B cell (primary cell): ENCODE measurements around the gene SPATA6L. TPM values are rescaled to one million over a fixed set of nuclear protein-coding genes. Genes with fewer than 3 reads are reported as not detected.
"Not testable (repeated sequence)": the region's sequence is repeated elsewhere in the genome, so short reads cannot be mapped to it uniquely, and the experiment has no call there.

Source experiments
- ATAC-seq: fragments of 200-7000 bp; cut with Tn5 transposase; one replicate; pipeline ENCODE4 v1.10.0; 2021; ENCODE audit warnings: low read depth, mild to moderate bottlenecking, moderate number of reproducible peaks, moderate library complexity
- CTCF ChIA-PET: fragments of 350-600 bp; sonication (Branson Sonifier 250); formaldehyde crosslinking; loops from one replicate; lab custom pipeline; 2021; ENCODE audit warnings: antibody characterized with exemption, inconsistent platforms; lab: Charles Lee
- POLR2A ChIA-PET: fragments of 350-600 bp; sonication (Branson Sonifier 250); formaldehyde crosslinking; loops from one replicate; lab custom pipeline; 2021; ENCODE audit warnings: antibody characterized with exemption; lab: Charles Lee
- DNase-seq: peaks from one replicate; pipeline ENCODE4 v3.0.0; 2013
- H2AFZ ChIP-seq: 2 replicates; pipeline ENCODE4 v1.6.1; 2012; ENCODE audit warnings: mild to moderate bottlenecking, low read depth, low read length; ENCODE audit not compliant: insufficient read depth, poor library complexity, severe bottlenecking
- H3K27ac ChIP-seq, 2 donors: 1 replicate in 1 of 2; 2 replicates in 1 of 2; pipeline ENCODE4 v1.5.1; 2012 to 2013; ENCODE audit warnings: low read length in 2 of 2, mild to moderate bottlenecking in 2 of 2, moderate library complexity in 1 of 2
- H3K27me3 ChIP-seq, 4 experiments: fragments of 200-600 bp in 1 of 4; sonication (generic) in 1 of 4; replicated peaks in 1 of 4; 1 replicate in 2 of 4; 2 replicates in 2 of 4; pipeline versions ENCODE4 v1.6.1 to v1.7.0; 2013 to 2016; ENCODE audit warnings: low read length in 3 of 4, mild to moderate bottlenecking in 2 of 4, mixed read lengths in 1 of 4, moderate library complexity in 1 of 4; ENCODE audit not compliant: insufficient read depth in 4 of 4, control insufficient read depth in 3 of 4; ENCODE audit errors: control extremely low read depth in 1 of 4
- H3K36me3 ChIP-seq, 2 experiments: replicated peaks in 1 of 2; 1 replicate in 1 of 2; 2 replicates in 1 of 2; pipeline versions ENCODE4 v1.6.1 to v1.7.1; 2013; ENCODE audit warnings: low read length in 1 of 2; ENCODE audit not compliant: insufficient read depth in 2 of 2, control insufficient read depth in 1 of 2; ENCODE audit errors: control extremely low read depth in 1 of 2, extremely low read depth in 1 of 2
- H3K4me1 ChIP-seq, 2 donors: fragments of 200-600 bp in 1 of 2; sonication (generic) in 1 of 2; 1 replicate in 1 of 2; 2 replicates in 1 of 2; pipeline versions ENCODE4 v1.5.1 to v1.6.1; 2013 to 2017; ENCODE audit warnings: low read length in 2 of 2; ENCODE audit not compliant: control insufficient read depth in 2 of 2, insufficient read depth in 2 of 2
- H3K4me2 ChIP-seq: replicated peaks from 2 replicates; pipeline ENCODE3; 2012; ENCODE audit warnings: mild to moderate bottlenecking, low read depth, low read length; ENCODE audit not compliant: poor library complexity, severe bottlenecking
- H3K4me3 ChIP-seq, 5 experiments: fragments of 200-600 bp in 1 of 5; sonication (generic) in 1 of 5; 1 replicate in 3 of 5; 2 replicates in 2 of 5; pipeline versions ENCODE4 v1.5.1 to v1.7.0; 2011 to 2016; ENCODE audit warnings: low read length in 4 of 5, mild to moderate bottlenecking in 4 of 5, low read depth in 2 of 5, control low read depth in 1 of 5, moderate library complexity in 1 of 5; ENCODE audit not compliant: insufficient read depth in 1 of 5; ENCODE audit errors: control extremely low read depth in 1 of 5, extremely low read depth in 1 of 5
- H3K79me2 ChIP-seq: fragments of 200-600 bp; sonication (generic); one replicate; pipeline ENCODE4 v1.6.0; 2016; ENCODE audit warnings: low read length; ENCODE audit not compliant: control insufficient read depth, insufficient read depth
- H3K9ac ChIP-seq: fragments of 200-600 bp; sonication (generic); 2 replicates; pipeline ENCODE4 v1.6.1; 2017; ENCODE audit warnings: mild to moderate bottlenecking, low read length, moderate library complexity
- H3K9me3 ChIP-seq, 3 donors: one replicate each; pipeline versions ENCODE4 v1.6.1 to v1.7.1; 2013; ENCODE audit warnings: low read length in 2 of 3; ENCODE audit not compliant: control insufficient read depth in 2 of 3, insufficient read depth in 1 of 3; ENCODE audit errors: control extremely low read depth in 1 of 3
- H4K20me1 ChIP-seq: 2 replicates; pipeline ENCODE4 v1.6.0; 2012; ENCODE audit warnings: mild to moderate bottlenecking, low read length; ENCODE audit not compliant: insufficient read depth, control insufficient read depth, poor library complexity, severe bottlenecking
- H3K27ac Mint-ChIP-seq: one replicate; pipeline ENCODE4 v1.8.0; 2021; ENCODE audit warnings: mixed read lengths
- H3K27me3 Mint-ChIP-seq: one replicate; pipeline ENCODE4 v1.8.0; 2021; ENCODE audit warnings: mixed read lengths
- H3K4me1 Mint-ChIP-seq: one replicate; pipeline ENCODE4 v1.8.0; 2021; ENCODE audit warnings: mixed read lengths
- H3K4me3 Mint-ChIP-seq: one replicate; pipeline ENCODE4 v1.8.0; 2021; ENCODE audit warnings: mixed read lengths
- H3K9me3 Mint-ChIP-seq: one replicate; pipeline ENCODE4 v1.8.0; 2022; ENCODE audit warnings: mixed read lengths; ENCODE audit not compliant: insufficient read depth
- EZH2 ChIP-seq: IDR thresholded peaks from 2 replicates; pipeline ENCODE4 v1.6.1; 2012; ENCODE audit warnings: borderline replicate concordance, low read depth, mild to moderate bottlenecking, moderate library complexity, low read length; ENCODE audit not compliant: insufficient read depth, poor library complexity, severe bottlenecking
- WGBS: methylation state at CpG from one replicate; pipeline ENCODE4 v1.1.5; 2013; ENCODE audit warnings: missing lambda C conversion rate; ENCODE audit not compliant: insufficient coverage; 5-methylcytosine and 5-hydroxymethylcytosine counted together
- intact Hi-C: fragments of 100-400 bp; cut with micrococcal nuclease; formaldehyde crosslinking; loops from one replicate; pipeline ENCODE4 v1.10.0; 2022
- polyA plus RNA-seq: library from polyadenylated mRNA; depleted of rRNA; stranded (reverse); fragments of >200 nt; gene quantifications from 2 replicates; pipeline ENCODE4 v1.2.3, GENCODE V29; 2012
- total RNA-seq, 2 donors: library from RNA; stranded (reverse); fragments of 120-200 nt in 1 of 2; gene quantifications; 1 replicate in 1 of 2; 2 replicates in 1 of 2; pipeline versions ENCODE4 v1.2.3 to v1.2.4, GENCODE V29; 2013 to 2022
- TF ChIP-seq, protein P1 (sequence below): fragments of 200-600 bp; IDR thresholded peaks from one replicate; pipeline ENCODE4 v1.8.0; 2022; ENCODE audit warnings: antibody characterized with exemption, mild to moderate bottlenecking

Gene SPATA6L
- total and polyA plus RNA-seq, 2 donors (not counting 1 experiment from before 2014, with no cell fraction given), result 0.09 to 1.2 TPM

- no peak overlapping the region for H3K4me2 ChIP-seq
- H3K36me3 ChIP-seq, result no peaks in the 10 kb centered on the region
- H3K9me3 ChIP-seq, result peaks cover 0 to 3% (median 0%) of the 10 kb centered on the region in 3 donors
- DNase-seq (no peak), ATAC-seq (no peak)
- no peaks in the 10 kb centered on the region for H3K9me3 Mint-ChIP-seq
- H3K27me3 Mint-ChIP-seq, result no peaks in the 10 kb centered on the region
- intact Hi-C loops, result no loop called here
- 80% methylated on average over 1 of the region's 1 CpG for WGBS
- no peak overlapping the region for H3K9ac ChIP-seq
- no peak overlapping the region for H3K4me3 Mint-ChIP-seq
- H3K4me1 Mint-ChIP-seq, result no peaks in the 10 kb centered on the region
- CTCF ChIA-PET, result interaction anchor here (1.3 kb wide), 1 partner anchor 10 kb away, joined by 4 read pairs; no protein-coding TSS in a partner anchor
- POLR2A ChIA-PET, result no interaction called here
- no peak overlapping the region for H3K27ac Mint-ChIP-seq
- no peak overlapping the region for H2AFZ ChIP-seq
- H3K79me2 ChIP-seq, result no peaks in the 10 kb centered on the region
- no peak overlapping the region for H3K4me3 ChIP-seq
- no peaks in the 10 kb centered on the region for H4K20me1 ChIP-seq
- no peaks in the 10 kb centered on the region for H3K27me3 ChIP-seq
- no peak overlapping the region for H3K27ac ChIP-seq
- no peaks in the 10 kb centered on the region for H3K4me1 ChIP-seq
- no peak for TF ChIP-seq EZH2
- TF ChIP-seq, protein P1, sequence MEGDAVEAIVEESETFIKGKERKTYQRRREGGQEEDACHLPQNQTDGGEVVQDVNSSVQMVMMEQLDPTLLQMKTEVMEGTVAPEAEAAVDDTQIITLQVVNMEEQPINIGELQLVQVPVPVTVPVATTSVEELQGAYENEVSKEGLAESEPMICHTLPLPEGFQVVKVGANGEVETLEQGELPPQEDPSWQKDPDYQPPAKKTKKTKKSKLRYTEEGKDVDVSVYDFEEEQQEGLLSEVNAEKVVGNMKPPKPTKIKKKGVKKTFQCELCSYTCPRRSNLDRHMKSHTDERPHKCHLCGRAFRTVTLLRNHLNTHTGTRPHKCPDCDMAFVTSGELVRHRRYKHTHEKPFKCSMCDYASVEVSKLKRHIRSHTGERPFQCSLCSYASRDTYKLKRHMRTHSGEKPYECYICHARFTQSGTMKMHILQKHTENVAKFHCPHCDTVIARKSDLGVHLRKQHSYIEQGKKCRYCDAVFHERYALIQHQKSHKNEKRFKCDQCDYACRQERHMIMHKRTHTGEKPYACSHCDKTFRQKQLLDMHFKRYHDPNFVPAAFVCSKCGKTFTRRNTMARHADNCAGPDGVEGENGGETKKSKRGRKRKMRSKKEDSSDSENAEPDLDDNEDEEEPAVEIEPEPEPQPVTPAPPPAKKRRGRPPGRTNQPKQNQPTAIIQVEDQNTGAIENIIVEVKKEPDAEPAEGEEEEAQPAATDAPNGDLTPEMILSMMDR, result no peak
Observed at GRCh38 chr9:4614627-4615026, 51.7 kb downstream of the SPATA6L start.

DNA sequence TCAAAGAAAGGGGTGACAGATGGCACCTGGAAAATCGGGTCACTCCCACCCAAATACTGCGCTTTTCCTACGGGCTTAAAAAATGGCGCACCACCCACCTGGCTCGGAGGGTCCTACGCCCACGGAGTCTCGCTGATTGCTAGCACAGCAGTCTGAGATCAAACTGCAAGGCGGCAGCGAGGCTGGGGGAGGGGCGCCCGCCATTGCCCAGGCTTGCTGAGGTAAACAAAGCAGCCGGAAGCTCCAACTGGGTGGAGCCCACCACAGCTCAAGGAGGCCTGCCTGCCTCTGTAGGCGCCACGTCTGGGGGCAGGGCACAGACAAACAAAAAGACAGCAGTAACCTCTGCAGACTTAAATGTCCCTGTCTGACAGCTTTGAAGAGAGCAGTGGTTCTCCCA lies 60.2 kb downstream of the SPATA6L start:
- H3K27me3 ChIP-seq, intact Hi-C loops, H3K4me3 Mint-ChIP-seq, H4K20me1 ChIP-seq, H3K27ac ChIP-seq, CTCF ChIA-PET, H3K27me3 Mint-ChIP-seq, H3K9me3 ChIP-seq, H3K79me2 ChIP-seq, POLR2A ChIA-PET, H3K4me2 ChIP-seq, H3K9me3 Mint-ChIP-seq, H3K4me1 ChIP-seq, H3K36me3 ChIP-seq, H3K4me3 ChIP-seq, ATAC-seq, DNase-seq, H3K4me1 Mint-ChIP-seq, H2AFZ ChIP-seq, H3K9ac ChIP-seq, H3K27ac Mint-ChIP-seq: not testable (repeated sequence)
- WGBS, result 86% methylated on average over 8 of the region's 15 CpGs
